ENCODE measurements around the gene CNTNAP5.
"Not testable (repeated sequence)": the region's sequence is repeated elsewhere in the genome, so short reads cannot be mapped to it uniquely, and the experiment has no call there.

CNTNAP5 gene

DNA sequence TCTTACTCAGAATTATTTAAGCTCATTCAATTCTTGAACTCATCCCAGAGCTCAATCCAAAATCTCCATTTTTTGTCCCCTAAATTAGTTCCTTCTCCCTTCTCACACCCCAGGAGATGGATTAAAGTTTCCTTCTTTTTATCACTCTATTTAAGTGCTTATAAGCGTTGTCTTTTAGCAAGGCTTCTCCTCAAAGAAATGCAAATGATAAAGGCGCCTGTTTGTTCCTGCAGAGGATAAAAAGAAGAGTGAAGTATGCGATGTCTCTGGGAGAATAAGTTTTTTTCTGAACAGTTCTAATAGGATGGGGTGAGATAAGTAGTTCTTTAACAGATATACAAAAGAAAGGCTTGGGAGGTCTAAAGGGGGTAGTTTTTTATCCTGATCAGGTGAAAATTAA is 303.3 kb downstream of the CNTNAP5 start:
- no peak for DNase-seq

DNA sequence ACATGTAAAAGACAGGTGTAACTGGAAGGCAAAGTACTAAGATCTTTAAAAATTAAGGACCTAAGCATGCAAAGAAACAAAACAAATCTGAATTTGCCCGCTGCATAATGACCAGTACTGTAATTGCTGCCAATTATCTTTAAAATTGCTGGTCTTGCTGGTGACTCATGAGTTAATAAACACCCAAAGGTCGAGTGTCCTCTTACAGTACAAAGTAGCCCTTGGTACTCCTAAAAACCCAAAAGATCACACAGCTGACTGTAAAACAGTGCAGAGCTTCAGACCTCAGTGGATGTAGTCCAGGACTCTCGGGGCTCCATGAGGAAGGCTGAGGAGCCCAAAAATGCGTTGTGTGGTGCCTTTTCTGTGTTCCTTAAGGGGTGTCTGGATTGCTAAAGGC is 308.7 kb downstream of the CNTNAP5 start:
- DNase-seq = no peak

DNA sequence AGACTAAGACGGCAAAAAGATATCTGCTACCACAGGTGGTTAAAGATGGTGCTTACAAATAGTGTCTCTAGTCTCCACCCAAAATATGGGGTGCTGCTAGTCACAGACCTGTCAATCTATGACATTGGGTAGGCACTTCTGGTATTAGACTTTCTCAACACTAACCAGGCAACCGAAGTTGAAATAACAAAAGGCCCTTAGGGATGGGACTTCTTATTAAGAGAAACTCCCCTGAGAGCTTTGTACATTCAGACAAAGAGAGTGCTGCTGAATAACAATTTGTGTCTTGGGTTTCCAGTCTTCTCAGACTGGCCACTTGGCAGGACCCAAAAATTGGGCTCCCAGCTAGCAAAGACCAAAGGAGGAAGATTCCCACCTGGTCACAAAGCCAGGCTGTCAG is 310.0 kb downstream of the CNTNAP5 start:
- DNase-seq = no peak

DNA sequence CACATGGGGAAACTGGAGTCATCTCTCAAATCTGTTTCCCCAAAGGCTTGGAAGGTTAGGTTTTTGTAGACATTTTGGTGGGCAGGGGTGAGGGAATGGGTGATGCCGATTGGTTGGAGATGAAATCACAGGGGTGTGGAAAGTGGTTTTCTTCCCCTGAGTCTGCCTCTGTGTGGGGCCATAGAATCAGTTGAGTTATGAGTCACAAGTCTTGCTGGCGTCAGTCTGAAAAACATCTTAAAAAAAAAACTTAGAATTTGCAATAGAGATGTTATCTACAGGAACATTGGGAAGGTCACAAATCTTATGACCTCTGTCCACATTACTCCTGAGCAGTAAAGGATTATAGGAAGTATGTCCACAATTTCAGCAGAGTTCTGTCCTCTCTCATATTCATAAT is 314.6 kb downstream of the CNTNAP5 start:
- no peak for DNase-seq

DNA sequence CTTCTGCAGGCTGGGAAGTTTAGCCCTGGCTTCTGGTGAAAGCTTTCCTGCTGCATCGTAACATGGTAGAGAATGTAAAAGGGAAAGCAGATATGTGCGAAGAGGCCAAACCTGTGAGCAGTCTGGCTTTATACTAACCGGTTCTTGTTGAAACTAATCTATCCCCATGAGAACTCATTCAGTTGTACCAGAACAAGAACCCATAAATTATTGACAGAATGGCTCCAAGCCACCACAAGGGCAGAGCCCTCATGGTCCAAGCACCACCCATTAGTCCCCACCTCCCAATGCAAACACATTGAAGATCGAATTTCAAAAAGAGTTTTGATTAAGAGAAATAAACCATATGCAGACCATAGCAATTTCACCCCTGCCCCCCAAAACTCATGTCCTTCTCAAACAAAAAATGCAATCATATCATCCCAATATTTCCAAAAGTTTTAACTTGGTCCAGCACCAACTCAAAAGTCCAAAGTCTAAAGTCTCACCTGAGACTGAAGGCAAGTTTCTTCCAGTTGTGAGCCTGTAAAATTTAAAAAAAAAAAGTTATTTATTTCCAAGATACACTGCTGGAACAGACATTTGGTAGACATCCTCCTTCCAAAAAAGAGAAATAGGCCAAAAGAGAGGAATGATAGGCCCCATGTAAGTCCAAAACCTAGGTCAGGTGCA is 318.9 kb downstream of the CNTNAP5 start:
- DNase-seq = no peak

DNA sequence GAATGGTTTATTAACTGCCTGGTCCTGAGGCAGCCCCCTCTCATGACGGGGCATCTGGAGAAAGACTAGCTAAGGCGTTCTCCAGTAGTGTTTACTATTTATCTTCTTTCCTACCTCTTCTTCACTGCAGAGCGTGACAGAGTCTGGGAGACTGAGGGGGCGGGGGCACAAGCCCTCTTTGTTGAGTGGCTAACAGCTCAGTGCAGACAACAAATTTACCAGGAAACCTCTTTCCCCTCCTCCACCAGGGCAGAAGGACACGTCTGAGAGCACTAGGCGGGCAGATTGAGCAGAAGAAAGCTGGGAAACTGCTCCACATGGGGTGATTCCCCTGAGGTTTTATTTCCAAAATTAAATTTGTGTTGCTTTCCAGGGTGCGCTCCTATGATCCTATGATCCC is 322.1 kb downstream of the CNTNAP5 start:
- no peak for DNase-seq

DNA sequence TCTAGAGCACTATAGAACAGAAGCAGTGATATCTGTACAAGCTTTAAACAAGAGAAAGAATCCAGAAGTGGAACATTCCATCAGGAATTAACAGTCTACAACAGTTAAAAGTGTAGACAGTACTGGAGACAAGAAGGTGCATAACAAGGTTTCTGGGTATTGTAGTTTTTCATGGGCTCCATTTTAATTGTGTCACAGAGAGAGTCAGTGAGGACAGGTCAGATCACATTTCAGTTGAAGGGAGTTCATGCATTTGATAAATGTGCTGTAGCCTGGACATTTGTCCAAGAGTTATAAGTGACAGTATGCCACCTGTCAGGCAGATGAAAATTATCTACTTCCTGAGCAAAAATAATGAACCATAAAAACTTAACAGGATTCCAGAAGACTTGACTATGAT is 328.6 kb downstream of the CNTNAP5 start:
- DNase-seq = no peak

DNA sequence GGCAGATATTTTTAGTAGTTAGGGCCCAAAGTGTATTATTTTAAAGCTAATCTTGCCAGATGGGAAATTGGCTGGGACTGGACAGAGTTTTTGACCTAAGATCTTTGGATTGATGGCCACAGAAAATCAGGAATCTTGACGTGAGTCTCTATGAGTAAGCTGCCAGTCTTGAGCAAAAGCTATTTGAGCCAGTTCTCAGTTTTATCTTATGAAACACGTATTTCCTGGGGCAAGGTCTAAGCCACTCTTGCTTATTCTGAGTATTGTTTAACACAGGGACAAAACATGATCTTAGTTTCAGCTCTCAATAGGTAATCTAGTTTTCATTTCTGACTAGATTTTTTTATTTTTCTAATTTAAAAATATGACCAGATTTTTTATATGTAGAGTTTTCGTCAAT is 329.4 kb downstream of the CNTNAP5 start:
- no peak for DNase-seq

DNA sequence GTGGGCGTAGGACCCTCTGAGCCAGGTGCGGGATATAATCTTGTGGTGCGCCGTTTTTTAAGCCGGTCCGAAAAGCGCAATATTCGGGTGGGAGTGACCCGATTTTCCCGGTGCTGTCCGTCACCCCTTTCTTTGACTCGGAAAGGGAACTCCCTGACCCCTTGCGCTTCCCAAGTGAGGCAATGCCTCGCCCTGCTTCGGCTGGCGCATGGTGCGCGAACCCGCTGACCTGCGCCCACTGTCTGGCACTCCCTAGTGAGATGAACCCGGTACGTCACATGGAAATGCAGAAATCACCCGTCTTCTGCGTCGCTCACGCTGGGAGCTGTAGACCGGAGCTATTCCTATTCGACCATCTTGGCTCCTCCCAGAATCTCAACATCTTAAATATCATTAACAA is 336.9 kb downstream of the CNTNAP5 start:
- DNase-seq = not testable (repeated sequence)

DNA sequence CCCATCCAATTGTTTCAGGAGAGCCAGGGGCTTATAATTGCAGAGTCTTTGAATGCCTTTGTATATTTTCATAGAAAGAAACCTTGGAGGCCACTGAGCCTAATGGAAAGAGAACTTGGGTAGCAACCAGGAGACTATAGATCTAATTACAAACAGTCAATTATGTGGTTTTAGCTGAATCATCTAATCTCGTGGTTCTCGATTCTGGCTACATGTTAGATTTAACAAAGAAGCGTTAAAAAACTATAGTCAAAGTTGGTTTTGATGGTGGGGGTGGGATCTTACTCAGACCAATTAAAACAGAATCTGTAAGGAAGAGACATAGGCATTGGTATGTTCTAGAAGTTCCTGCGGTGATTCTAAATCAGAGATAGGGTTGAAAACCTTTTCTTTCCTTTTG is 344.1 kb downstream of the CNTNAP5 start:
- no peak for DNase-seq

DNA sequence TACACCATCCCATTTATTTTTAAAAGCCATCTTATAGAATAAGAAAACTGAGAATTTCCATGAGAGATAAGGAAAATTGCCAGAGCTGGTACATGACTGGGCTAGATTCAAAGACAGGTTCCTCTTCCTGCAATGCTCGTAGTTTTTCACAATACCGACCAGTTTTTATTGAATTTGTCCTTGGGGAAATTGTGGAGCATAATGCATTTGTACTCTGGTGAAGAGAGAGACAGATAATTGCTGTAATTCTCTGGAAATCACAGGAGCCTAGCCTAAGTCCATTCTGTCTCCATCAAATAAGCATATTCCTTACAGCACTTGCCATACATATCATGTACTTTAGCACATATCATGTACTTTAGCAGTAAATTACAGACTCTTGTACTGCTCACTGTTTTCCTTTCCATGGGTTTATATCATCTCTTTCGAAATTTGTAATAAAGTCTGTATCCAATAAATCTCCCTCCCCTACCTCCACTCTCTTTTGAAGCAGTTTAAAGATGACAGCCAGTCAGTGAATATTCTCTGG is 355.2 kb downstream of the CNTNAP5 start:
- no peak for DNase-seq

DNA sequence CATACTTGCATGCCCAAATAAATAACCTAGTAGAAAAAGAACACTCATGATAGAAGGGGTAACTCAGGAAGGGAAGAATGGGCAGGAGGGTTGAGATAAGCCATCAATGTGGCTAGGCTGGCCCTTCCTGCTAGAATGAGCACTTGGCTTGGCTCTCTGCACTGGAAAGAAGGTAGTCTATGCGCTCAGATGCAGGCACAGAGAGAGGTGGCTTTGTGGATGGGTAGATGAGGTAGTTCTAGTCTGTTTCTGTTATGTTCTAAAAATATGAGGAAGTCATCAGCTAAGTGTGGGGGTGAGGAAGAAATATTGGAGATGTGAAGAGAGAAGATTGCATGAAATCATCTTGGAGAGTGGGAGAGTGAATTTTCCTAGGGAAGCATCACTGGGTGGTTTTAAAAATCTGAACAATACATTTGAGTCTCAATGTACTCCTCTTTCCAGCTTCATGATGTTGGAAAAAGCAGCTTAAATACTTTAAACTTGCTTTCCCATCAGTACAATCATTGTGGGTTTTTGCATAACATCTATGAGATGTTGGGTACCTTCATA is 357.1 kb downstream of the CNTNAP5 start:
- DNase-seq = no peak

DNA sequence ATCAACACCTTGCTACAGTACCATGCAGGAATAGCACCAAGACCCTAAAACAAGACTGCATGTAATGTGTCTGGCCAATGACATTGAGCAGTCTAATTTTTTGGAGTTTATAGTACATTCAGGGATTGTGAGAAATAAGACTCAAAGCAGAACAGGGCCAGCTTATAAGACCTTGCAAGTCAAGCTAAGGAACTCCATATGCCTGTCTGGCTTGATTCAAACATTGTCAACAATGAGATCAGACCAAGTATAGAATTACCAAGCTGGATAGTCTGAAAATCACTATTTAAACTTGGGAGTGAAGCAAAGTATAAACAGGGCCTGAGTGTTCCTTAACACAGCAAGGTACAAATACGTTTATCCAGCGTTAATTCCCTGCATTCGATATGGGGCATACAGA is 370.9 kb downstream of the CNTNAP5 start:
- DNase-seq = no peak

DNA sequence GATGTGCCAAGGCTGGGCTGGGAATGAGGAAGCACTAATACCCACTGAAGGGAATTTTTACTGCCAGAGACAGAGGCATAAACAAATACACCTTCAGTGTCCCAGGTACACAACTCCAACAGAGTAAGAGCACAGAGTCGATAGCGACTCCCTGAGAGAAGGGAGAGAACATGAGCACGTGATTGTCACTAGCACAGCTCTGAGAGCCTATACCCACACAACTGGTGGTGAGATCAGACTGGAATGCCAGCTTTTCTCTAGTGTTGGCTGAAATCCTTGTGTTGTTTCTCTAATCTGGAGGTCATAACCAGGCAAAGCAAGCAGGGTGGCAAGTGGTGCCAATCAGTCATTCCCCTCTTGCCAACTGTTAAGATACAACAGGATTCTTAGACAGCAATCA is 377.2 kb downstream of the CNTNAP5 start:
- DNase-seq = no peak

DNA sequence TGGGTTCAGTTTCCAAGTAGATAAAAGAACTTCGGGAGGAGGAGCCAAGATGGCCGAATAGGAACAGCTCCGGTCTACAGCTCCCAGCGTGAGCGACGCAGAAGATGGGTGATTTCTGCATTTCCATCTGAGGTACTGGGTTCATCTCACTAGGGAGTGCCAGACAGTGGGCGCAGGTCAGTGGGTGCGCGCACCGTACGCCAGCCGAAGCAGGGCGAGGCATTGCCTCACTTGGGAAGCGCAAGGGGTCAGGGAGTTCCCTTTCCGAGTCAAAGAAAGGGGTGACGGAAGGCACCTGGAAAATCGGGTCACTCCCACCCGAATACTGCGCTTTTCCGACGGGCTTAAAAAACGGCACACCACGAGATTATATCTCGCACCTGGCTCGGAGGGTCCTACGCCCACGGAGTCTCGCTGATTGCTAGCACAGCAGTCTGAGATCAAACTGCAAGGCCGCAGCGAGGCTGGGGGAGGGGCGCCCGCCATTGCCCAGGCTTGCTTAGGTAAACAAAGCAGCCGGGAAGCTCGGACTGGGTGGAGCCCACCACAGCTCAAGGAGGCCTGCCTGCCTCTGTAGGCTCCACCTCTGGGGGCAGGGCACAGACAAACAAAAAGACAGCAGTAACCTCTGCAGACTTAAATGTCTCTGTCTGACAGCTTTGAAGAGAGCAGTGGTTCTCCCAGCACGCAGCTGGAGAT is 382.9 kb downstream of the CNTNAP5 start:
- DNase-seq = not testable (repeated sequence)

DNA sequence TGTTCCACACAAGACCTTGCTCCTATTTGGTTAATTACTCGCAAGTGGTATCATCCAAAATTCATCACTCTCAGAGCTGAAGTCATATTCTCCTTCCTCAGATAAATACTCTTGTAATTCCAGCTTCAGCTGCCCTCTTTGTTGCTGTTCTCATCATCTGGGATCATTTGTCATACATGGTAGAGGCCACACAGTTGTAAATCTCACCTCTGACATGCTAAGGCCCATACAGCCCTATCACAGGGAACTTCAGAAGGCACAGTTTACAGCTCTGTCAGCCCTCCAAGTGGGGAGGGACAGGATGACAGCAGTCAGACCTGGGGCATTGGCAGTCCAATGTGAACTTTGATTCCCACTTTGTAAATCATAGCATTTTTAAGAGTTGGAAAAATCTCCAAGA is 399.0 kb downstream of the CNTNAP5 start:
- DNase-seq = no peak

DNA sequence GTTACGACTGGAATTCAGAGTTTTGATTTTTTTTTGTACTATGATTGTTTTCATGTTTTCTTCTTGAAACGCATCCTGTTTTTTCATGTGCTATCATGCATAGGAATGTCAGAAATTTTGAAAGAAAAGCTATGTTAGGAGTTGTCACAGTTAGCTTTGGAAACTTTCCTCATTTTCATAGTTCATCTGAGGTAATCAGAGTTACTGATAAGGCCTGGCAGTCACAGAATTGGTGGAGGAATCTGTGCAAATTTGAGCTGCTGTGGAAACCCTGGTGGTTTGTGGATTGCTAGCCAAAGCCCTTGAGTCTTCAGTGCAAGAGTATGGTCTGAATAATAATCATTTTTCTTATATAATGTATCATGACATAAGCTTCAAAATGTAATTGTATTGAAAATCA is 401.0 kb downstream of the CNTNAP5 start:
- no peak for DNase-seq

DNA sequence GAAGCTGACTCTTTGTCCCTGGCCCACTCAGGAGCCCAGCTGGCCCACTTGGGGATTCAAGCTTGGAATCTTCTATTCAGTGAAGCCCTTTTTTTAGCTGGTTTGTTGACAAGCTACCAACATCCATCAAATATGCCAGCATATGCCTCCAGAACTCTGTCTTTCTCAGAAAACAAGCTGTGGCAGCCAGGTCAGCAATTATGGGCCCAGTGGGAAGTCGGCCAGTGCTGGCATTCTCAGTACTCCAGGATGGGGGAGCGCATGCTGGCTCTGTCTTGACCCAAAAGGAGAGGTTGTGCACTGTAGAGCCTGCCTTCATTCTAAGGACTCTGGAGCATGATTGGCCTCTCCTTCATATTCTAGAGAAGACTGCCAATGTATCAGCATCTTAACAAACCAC is 401.5 kb downstream of the CNTNAP5 start:
- no peak for DNase-seq

DNA sequence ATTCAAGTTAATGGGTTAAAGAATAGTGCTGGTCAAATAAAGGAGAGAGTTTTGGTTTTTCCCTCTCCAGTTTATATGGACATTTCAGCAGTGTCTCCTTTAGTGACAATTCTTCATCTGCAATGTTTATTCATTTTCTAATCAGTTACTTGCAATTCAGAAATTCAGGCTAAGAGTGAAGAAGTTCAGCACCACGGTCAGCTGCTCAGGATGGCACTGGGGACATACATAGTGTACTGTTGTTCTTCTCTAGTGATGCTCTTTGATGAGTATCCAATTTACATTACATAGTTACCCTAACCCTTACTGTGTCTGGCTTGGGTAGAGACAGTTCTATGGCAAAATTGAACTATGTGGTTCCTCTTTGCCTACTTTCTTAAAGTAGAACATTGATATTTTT is 412.7 kb downstream of the CNTNAP5 start:
- no peak for DNase-seq

DNA sequence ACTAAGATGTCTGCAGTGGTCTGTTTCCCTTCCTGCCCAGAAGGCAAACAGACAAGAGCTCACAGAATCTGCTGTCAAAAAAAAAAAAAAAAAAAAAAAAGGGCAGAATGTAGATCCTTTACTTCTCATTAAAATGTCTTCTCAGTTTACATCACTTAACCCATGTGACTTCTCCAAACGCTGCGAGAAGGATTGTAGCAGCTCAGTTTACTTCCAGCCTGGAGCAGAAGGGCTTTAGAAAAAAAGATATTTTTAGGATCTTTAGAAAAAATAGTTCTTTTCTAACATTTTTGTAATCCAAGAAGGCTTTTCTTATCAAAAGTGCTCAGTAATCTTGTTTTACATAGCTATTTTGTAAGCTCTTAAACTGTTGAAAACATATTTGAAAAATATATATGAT is 425.4 kb downstream of the CNTNAP5 start:
- no peak for DNase-seq

DNA sequence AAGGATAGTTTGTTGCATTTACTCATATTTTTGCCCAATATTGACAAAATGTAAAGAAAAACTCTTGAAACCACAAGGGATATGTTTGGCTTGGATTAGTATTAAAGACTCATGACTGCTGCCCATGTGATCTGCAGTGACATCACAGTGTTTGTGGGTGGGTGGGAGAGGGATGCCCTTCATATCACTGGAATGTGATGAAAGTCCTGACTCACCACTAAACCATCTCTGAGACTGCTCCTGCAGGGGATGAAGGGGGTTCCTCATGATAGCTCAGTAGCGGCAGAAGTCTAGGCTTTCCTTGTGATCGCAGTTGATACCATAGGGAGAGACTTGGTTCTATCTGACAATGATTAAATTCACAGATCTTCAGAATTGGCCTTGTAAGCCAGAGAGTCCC is 451.2 kb downstream of the CNTNAP5 start:
- DNase-seq = no peak

DNA sequence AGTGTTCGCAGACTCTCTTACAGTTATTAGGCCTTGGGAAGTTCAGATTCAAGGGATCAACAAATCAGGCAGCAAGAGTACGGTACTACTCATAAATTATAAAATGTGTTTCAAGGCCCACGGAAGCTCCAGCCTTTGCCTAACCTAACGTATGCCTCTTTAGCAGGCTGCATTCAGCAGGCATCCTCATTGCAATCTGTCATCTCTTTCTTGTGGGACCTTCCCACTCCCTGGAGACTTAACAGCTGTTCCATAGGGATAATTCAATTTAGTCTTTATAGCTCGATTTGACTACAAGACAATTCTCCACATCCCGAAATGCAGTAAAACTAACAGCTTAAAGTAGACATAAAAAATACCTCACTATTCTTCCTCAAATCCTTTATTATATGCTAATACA is 453.7 kb downstream of the CNTNAP5 start:
- DNase-seq = no peak

DNA sequence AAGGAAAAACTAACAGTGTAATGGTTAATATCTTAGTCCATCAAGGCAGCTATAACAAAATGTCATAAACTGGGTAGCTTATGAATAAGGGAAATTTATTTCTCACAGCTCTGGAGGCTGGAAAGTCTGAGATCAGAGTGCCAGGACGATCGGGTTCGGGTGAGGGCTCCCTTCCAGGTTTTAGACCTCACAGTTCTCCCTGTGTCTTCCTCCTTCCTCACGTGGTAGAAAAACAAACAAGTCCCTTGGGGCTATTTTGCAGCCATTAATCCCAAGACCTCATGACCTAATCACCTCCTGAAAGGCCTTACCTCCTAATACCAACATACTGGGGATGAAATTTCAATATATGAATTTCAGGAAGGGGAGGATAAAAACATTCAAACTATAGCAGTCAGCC is 455.9 kb downstream of the CNTNAP5 start:
- DNase-seq = no peak

DNA sequence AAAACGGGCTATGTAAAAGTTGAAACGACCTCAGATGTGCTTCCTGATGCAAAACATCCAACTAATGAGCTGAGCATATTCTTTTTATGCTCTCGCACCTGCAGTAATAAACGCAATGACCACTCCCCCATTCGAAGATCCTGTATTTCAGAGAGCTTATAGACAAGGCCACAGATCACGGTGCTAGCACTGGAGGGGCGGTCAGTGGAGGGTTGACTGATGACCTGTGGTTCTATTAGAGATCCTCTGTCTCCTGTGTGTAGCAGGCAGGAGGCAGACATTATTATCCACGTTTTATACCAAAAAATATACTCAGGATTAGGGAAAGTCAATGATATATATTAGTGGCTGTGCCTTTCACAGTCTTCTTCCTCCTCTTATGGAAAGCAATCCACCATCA is 457.0 kb downstream of the CNTNAP5 start:
- no peak for DNase-seq

DNA sequence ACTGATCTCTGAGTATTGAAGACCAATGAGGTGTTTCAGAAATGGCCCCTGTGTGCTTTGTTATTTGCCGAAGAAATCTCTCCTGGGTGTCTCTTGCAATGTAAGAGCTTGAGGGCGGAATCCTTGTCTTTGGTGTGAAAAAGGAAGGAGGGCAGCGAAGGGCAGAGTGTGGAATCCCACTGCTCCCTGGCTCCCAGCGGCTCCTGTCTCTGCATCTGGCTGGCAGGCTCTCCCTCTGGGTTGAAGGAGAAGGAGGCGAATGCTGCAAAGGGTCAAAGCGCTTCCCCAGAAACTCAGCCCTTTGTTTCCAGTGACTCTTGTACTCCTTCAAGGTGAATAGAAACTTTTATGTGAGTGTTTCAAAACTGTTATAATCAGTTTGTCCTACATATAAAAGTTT is 457.5 kb downstream of the CNTNAP5 start:
- DNase-seq = no peak

Data from SW 1271 (cell line).